Stomach (tissue), 9 donors: ENCODE data around the gene PAQR5. TPM values are rescaled to one million over a fixed set of nuclear protein-coding genes. Genes with fewer than 3 reads are reported as not detected.

ENCODE experiments used
- DNase-seq, 2 donors: peaks; one replicate each; pipeline versions ENCODE4 v3.0.0 to v3.0.0-alpha.2; 2013 to 2019
- H3K27ac ChIP-seq, 5 donors: fragments of 200-600 bp in 4 of 5; sonication (generic) in 4 of 5; one replicate each; pipeline ENCODE4 v1.5.1; 2013 to 2019; ENCODE audit warnings: mild to moderate bottlenecking in 1 of 5, moderate library complexity in 1 of 5
- H3K27me3 ChIP-seq, 3 donors: fragments of 200-600 bp; sonication (generic); one replicate each; pipeline ENCODE4 v1.5.1; 2017 to 2019; ENCODE audit warnings: mixed run types in 1 of 3
- H3K36me3 ChIP-seq, 4 donors: fragments of 200-600 bp; sonication (generic); 1 replicate in 3 of 4; 2 replicates in 1 of 4; pipeline ENCODE4 v1.5.1; 2016 to 2019
- H3K4me1 ChIP-seq, 4 donors: fragments of 200-600 bp; sonication (generic); one replicate each; pipeline ENCODE4 v1.5.1; 2016 to 2019
- H3K4me3 ChIP-seq, 4 donors: fragments of 200-600 bp; sonication (generic) in 3 of 4; one replicate each; pipeline ENCODE4 v1.5.1; 2016 to 2019; ENCODE audit warnings: mild to moderate bottlenecking in 1 of 4
- H3K9me3 ChIP-seq, 4 donors: fragments of 200-600 bp; sonication (generic); one replicate each; pipeline ENCODE4 v1.5.1; 2016 to 2019
- CTCF ChIP-seq, 7 experiments: fragments of 450-650 bp in 4 of 7; fragments of 200-600 bp in 3 of 7; sonication (generic) in 3 of 7; IDR thresholded peaks; one replicate each; pipeline ENCODE4 v1.5.1; 2016 to 2019; ENCODE audit warnings: antibody characterized with exemption in 7 of 7, control low read depth in 2 of 7, mild to moderate bottlenecking in 1 of 7
- EP300 ChIP-seq: sonication (generic); formaldehyde crosslinking; IDR thresholded peaks from one replicate; pipeline ENCODE4 v1.6.1; 2017; ENCODE audit warnings: antibody characterized with exemption
- POLR2A ChIP-seq, 4 donors: fragments of 450-650 bp; IDR thresholded peaks; one replicate each; pipeline ENCODE4 v1.6.1; 2016; ENCODE audit warnings: antibody characterized with exemption in 4 of 4, control low read depth in 2 of 4, mild to moderate bottlenecking in 1 of 4, moderate library complexity in 1 of 4
- POLR2AphosphoS5 ChIP-seq, 3 donors: sonication (generic); formaldehyde crosslinking; IDR thresholded peaks; one replicate each; pipeline ENCODE4 v1.6.1; 2016; ENCODE audit warnings: antibody characterized with exemption in 3 of 3
- WGBS, 5 donors: extraction: QIAGEN DNeasy Blood & Tissue Kit in 3 of 5; methylation state at CpG; one replicate each; pipeline versions ENCODE4 v1.1.5 to v1.1.7; 2013 to 2018; 5-methylcytosine and 5-hydroxymethylcytosine counted together
- intact Hi-C: fragments of 100-400 bp; cut with DNase I; formaldehyde crosslinking; loops from one replicate; pipeline ENCODE4 v1.15.1; 2023; ENCODE audit warnings: low total_unique reads
- polyA plus RNA-seq, 3 donors: library from polyadenylated mRNA; stranded (reverse); fragments of 200-250 nt; gene quantifications; one replicate each; pipeline ENCODE4 v1.2.3, GENCODE V29; 2013
- total RNA-seq, 5 donors: library from RNA; depleted of rRNA; stranded (reverse); fragments of >200 nt; gene quantifications; one replicate each; pipeline versions ENCODE4 v1.1.0 to v1.2.3, GENCODE V29; 2014 to 2016
- donor health status: healthy with polysubstance abuse.
- donor health status: Bipolar disorder and iron deficiency.
- donor health status: healthy.

The PAQR5 gene
- total and polyA plus RNA-seq, 8 donors, result 3.6 to 37.9 (median 7.5) TPM; not detected in 1

- no peak overlapping the region for H3K27ac ChIP-seq
These were observed 157.8 kb downstream of the PAQR5 start for GRCh38 chr15:69456208-69457166.

More at GRCh38 chr15:69456208-69457166, 157.8 kb downstream of the PAQR5 start:
- no peak for DNase-seq
- peaks cover 22 to 75% (median 49%) of the 10 kb centered on the region in 4 donors for H3K4me1 ChIP-seq
- no peak overlapping the region for H3K4me3 ChIP-seq
- H3K9me3 ChIP-seq, result no peaks in the 10 kb centered on the region
- H3K27me3 ChIP-seq, result no peaks in the 10 kb centered on the region
- intact Hi-C loops, result no loop called here
- TF ChIP-seq POLR2A (IDR thresholded peaks at IDR 0.05), result no peak
- TF ChIP-seq POLR2AphosphoS5 (IDR thresholded peaks at IDR 0.05), result no peak
- no peak for TF ChIP-seq CTCF (IDR thresholded peaks at IDR 0.05)
- no peak for TF ChIP-seq EP300
- H3K36me3 ChIP-seq, result peaks cover 9 to 37% (median 35%) of the 10 kb centered on the region in 4 donors
- 86 to 92% (median 90%) methylated on average over 13 of the region's 13 CpGs for WGBS, 5 donors

Other genes starting within 250 kb of the PAQR5 start
- gene GLCE, start 138.3 kb upstream of the PAQR5 start, total RNA-seq, result 10 to 100 TPM in 4 of 5 donors, 1 to 10 TPM in 1; 5.5 to 50.9 (median 27.2) TPM
- 10 to 100 TPM in 1 of 3 donors, 1 to 10 TPM in 2; 6.1 to 27.5 (median 7.3) TPM for gene GLCE, start 138.3 kb upstream of the PAQR5 start, polyA plus RNA-seq
- gene KIF23, start 115.4 kb downstream of the PAQR5 start, total RNA-seq, result 10 to 100 TPM in 3 of 5 donors, 1 to 10 TPM in 2; 8.0 to 26.3 (median 17.1) TPM
- gene KIF23, start 115.4 kb downstream of the PAQR5 start, polyA plus RNA-seq, result 1 to 10 TPM; 2.1 to 5.7 (median 2.4) TPM
- 1,000 to 10,000 TPM in 2 of 5 donors, 100 to 1,000 TPM in 2, 10 to 100 TPM in 1; 99.1 to 1,684 (median 575) TPM for gene RPLP1, start 153.9 kb downstream of the PAQR5 start, total RNA-seq
- gene RPLP1, start 153.9 kb downstream of the PAQR5 start, polyA plus RNA-seq, result 1,000 to 10,000 TPM; 1,998 to 2,495 (median 2,423) TPM